ENCODE results near the gene COL6A3.

The COL6A3 gene

GRCh38 chr2:237344942-237345341 is 69.0 kb downstream of the COL6A3 start:
- no peak for DNase-seq

- no peak for DNase-seq
Observed at GRCh38 chr2:237343993-237344392, 70.0 kb downstream of the COL6A3 start.

GRCh38 chr2:237341872-237342271 is 72.1 kb downstream of the COL6A3 start:
- no peak for DNase-seq

DNA sequence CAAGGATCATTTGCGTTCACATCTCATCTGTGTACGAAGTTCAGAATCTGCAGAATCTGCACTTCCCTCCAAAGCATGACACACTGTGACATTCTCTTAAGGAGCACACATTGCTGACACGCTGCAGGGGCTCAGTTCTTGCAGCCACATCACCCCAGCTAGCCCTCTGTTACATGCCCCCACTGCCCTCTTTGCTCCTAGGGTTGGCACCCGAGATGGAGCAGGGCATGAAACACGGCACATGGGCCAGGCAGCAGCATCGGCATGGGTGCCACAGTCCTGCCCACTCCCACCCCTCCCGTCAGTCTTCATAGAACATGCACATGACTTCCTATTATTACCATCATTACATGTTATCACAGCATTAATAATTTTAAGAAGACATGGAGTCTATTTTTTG is 76.4 kb downstream of the COL6A3 start:
- no peak for DNase-seq

DNA sequence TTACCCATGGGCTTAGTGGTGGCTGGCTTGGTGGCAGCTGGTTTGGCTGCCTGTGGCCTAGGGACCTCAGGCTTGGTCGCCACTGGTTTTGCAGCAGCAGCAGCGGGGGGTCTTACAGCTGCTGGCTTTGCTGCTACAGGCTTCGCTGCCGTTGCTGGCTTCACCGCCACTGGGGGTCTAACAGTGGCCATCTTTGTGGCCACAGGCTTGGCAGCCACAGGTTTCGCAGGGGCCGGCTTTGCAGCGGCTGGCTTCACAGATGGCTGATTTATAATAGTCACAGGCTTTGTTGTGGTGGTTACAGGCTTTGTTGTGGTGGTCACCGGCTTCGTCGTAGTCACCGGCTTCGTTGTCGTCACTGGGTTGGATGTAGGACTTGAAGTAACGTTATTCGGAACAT is 77.8 kb downstream of the COL6A3 start:
- no peak for DNase-seq

DNA sequence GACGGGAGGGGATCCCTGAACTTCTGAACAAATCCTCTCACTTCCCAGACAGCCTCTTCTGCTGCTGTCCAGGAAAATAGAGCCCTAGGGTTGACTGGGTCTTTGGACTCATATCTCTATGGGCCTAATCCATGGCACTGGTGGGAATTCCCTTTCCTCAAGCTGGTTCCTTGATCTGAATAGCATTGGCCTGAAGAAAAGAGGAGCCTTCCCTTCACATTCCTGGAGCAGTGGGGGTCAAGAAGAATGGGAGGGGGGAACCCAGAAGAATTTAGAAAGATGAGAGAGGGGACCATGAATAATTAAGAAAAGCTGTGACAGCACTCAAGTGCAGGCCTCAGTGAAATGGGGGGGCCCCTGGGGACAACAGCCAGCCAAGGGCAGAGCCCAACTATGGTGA is 80.2 kb downstream of the COL6A3 start:
- DNase-seq = no peak

GRCh38 chr2:237330541-237330940 is 83.4 kb downstream of the COL6A3 start:
- no peak for DNase-seq

- DNase-seq = no peak
Observed at GRCh38 chr2:237327175-237327950, 86.6 kb downstream of the COL6A3 start.

GRCh38 chr2:237326266-237327171 is 87.4 kb downstream of the COL6A3 start:
- DNase-seq = no peak

DNA sequence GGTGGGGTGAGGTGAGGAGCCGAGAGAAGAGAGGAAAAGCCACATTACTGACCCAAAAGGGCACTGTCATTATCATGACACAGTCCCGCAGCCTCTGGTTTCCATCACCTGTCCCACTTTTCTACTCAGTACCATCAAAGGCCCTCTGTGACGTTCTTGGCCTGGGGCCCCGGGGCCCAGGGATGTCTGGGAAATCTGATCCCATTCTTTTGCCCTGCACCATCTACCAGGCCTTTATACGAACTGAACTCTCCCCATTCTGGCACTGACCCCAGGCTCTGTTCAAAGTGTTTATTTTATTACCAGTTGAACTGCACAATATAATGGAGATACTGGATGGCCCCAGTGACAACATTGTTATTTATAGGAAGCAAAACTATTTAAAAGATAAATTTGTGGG is 89.1 kb downstream of the COL6A3 start:
- no peak for DNase-seq

DNA sequence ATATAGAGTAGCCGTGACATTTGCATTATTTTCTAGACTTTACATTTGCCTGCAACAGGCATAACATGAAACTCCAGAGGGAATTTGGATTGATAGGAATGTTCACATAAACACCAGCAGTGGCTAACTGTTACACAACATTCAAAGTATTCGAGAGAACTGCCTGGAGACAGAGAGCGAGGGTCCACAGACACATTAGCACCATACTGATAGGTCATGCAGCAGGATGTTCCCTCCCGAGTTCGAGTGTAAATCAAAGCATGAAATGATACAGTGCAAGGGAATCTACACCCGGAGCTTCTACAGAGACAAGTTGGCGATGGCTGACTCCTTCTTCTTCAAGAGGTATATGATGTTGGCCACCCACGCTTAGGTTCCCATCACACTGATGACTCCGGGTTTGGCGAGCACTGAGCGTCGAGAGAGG is 89.5 kb downstream of the COL6A3 start:
- DNase-seq = no peak

DNA sequence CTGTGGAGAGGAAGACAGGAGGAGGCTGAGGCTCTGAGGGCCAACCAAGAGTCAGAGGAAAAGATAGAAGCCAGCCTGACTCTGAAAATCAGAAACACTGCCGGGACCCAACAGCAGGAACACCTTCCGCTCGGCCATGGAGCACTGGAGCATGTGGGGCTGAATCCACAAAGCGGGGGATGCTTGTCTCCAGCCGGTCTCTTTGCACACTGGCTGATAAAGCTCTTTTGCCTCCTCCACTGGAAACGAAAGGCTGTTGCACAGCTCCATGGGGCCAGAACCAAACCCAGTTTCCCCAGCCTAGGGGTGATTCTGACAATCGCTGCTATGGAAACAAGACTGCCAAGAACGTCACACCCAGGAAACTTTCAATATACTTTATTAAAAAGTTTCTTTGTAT is 90.3 kb downstream of the COL6A3 start:
- DNase-seq = no peak

DNA sequence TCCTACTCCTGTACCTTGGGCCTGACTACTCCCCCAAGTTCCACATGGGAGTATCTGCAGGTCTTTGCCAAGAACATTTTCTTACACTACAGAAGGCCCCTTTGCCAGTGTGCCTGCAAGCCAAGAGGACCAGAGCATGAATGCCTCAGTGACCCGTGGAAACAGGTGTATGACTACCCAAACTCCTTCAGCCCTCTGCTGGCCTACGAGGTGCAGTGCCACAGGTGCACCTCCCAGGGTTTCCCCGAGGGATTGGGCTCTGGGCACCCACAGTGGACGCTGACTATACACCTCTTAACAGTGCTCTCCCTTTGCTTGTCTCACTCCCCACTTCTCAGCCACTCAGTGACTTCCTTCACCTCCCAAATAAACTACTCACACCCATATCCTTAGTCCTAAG is 91.4 kb downstream of the COL6A3 start:
- no peak for DNase-seq

DNA sequence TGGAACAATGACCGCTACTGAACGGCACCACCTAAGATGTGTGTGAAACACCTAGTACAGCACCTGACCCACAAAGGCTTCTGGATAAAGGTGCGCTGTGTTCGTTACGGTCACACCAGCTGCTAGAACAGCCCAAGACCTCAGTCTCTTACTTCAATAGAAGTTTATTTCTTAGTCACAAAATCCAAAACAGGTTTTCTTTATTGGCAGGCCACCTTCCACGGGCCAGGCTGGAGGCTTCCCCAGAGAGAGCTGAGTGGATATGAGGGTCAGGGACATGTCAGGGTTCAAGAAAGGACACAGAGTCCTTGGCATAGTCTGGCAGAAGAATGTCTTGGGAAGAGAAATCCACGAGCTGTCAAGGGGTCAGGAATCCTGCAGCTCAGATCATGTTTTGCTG is 92.2 kb downstream of the COL6A3 start:
- DNase-seq = no peak

GRCh38 chr2:237320801-237321560 is 93.0 kb downstream of the COL6A3 start:
- DNase-seq = no peak

DNA sequence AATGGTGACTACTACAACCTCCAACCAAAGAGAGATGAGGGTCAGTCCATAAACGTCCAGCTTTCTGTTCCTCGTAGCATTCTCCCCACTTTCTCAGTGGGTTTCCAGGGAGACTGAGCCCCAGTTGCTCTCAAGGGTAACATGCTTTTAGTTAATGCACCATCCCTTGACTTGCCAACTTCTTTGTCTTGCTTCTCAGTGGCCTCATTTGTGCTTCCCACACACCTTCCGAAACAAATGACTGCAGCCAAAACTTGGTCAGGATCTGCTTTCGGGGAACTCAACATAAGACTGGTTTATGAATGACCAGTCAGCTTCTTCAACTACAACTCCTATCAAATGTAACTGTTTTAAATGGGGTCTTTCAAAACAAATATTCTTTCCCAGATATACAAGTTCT is 94.1 kb downstream of the COL6A3 start:
- DNase-seq = no peak

DNA sequence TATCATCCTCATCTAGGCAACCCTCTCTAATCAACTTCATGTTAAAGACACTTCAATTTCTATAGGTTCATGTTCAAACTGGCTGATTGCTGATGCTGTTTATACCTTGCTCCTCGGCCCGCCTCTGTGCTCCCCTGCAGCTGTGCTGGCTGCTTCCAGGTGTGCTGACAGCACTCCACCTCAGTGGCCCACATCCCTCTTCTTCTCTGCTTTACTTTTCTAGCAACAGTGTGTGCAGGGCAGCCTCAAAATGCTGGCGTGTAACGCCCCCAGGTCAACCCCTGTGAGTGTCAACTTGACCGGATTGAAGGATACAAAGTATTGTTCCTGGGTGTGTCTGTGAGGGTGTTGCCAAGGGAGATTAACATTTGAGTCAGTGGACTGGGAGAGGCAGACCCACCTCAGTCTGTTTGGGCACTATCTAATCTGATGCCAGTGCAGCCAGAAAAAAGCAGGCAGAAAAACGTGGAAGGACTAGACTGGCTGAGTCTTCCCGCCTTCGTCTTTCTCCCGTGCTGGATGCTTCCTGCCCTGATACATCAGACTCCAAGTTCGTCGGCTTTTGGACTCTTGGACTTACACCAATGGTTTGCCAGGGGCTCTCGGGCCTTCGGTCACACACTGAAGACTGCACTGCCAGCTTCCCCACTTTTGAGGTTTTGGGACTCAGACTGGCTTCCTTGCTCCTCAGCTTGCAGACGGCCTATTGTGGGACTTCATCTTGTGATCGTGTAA is 94.7 kb downstream of the COL6A3 start:
- DNase-seq = no peak

GRCh38 chr2:237316339-237316738 is 97.6 kb downstream of the COL6A3 start:
- no peak for DNase-seq

DNA sequence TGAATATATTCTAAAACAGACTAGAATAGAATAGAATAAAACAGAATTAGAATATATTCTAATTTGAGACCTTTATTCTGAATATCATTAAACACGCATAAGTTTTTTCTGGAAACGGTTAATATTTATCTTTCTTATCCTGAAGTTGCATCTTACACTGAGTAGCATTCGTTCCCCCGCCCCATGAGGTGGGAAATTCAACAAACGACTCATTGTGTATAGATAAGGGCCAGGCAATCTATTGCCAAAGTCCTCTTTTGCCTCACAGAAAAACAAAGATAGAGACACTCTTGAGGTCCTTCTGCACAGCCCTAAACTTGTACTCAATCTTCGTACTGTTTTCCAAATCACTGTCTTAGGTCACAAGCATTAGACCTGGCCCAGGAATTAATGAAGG is 98.1 kb downstream of the COL6A3 start:
- DNase-seq = no peak

- DNase-seq = no peak
Observed at GRCh38 chr2:237315170-237315828, 98.7 kb downstream of the COL6A3 start.

GRCh38 chr2:237314681-237315080 is 99.3 kb downstream of the COL6A3 start:
- DNase-seq = no peak

DNA sequence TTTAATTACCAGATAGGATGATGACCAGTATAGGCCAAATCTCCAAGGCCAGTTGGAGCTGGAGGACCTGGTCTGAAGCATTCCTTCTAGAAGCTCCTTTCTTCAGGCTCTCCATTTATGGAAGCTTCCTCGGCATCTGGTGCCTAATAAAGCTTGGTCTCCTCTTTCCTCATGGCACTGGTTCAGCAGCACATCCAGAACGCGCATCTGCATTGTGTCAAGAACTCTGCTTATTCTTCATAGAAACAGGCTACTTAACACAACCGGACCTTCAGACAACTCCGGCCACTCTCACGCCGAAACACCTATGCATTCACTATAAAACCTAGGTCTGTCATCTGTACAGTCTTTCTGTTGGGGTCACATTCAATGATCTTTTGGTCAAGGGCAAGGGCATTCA is 99.8 kb downstream of the COL6A3 start:
- DNase-seq = no peak
